ENCODE measurements around the gene SSC5D. TPM values are rescaled to one million over a fixed set of nuclear protein-coding genes. Genes with fewer than 3 reads are reported as not detected.
A peak's percentile ranks its signal among the peaks of the same experiment; 100 is the strongest.
"Not testable (repeated sequence)": the region's sequence is repeated elsewhere in the genome, so short reads cannot be mapped to it uniquely, and the experiment has no call there.

The SSC5D gene
- total RNA-seq, result under 0.01 and 0.13 TPM in 2 replicates

- DNase-seq (ENCODE audit: low read depth in 2 of 2), result no peak
Measured at GRCh38 chr19:55487924-55488687, at the start of gene SSC5D. TSS of gene SSC5D (plus strand) at chr19:55488436. CDS start at chr19:55488590, 154 bp downstream.

GRCh38 chr19:55439052-55439451 is 49.2 kb upstream of the SSC5D start:
- DNase-seq (ENCODE audit: low read depth in 2 of 2), result no peak

GRCh38 chr19:55440411-55441105 is 47.7 kb upstream of the SSC5D start:
- DNase-seq (ENCODE audit: low read depth in 2 of 2), result no peak

- no peak for DNase-seq (ENCODE audit: low read depth in 2 of 2)
Measured at GRCh38 chr19:55441319-55441691, 46.9 kb upstream of the SSC5D start.

- DNase-seq (ENCODE audit: low read depth in 2 of 2), result no peak
Measured at GRCh38 chr19:55441692-55442321, 46.4 kb upstream of the SSC5D start.

- no peak for DNase-seq (ENCODE audit: low read depth in 2 of 2)
Measured at GRCh38 chr19:55442372-55442961, 45.8 kb upstream of the SSC5D start.

- no peak for DNase-seq (ENCODE audit: low read depth in 2 of 2)
Measured at GRCh38 chr19:55443045-55443823, 45.0 kb upstream of the SSC5D start, which contains the start of gene SHISA7. TSS of gene SHISA7 (minus strand) at chr19:55443300. CDS start at chr19:55442863, 437 bp downstream.

GRCh38 chr19:55443824-55444480 is 44.3 kb upstream of the SSC5D start:
- DNase-seq (ENCODE audit: low read depth in 2 of 2), result no peak

- DNase-seq (ENCODE audit: low read depth in 2 of 2), result no peak
Measured at GRCh38 chr19:55444646-55445045, 43.6 kb upstream of the SSC5D start.

- no peak for DNase-seq (ENCODE audit: low read depth in 2 of 2)
Measured at GRCh38 chr19:55446060-55446459, 42.2 kb upstream of the SSC5D start.

GRCh38 chr19:55447421-55448174 is 40.6 kb upstream of the SSC5D start:
- no peak for DNase-seq (ENCODE audit: low read depth in 2 of 2)

GRCh38 chr19:55448175-55448490 is 40.1 kb upstream of the SSC5D start:
- not testable (repeated sequence) for DNase-seq (ENCODE audit: low read depth in 2 of 2)

- no peak for DNase-seq (ENCODE audit: low read depth in 2 of 2)
Measured at GRCh38 chr19:55449469-55449868, 38.8 kb upstream of the SSC5D start.

GRCh38 chr19:55451163-55451964 is 36.9 kb upstream of the SSC5D start:
- DNase-seq (ENCODE audit: low read depth in 2 of 2), result no peak

- DNase-seq (ENCODE audit: low read depth in 2 of 2), result no peak
Measured at GRCh38 chr19:55451965-55452748, 36.1 kb upstream of the SSC5D start.

- DNase-seq (ENCODE audit: low read depth in 2 of 2), result peak; percentile 6 to 63
Measured at GRCh38 chr19:55452749-55453346, 35.4 kb upstream of the SSC5D start.

GRCh38 chr19:55453511-55454260 is 34.5 kb upstream of the SSC5D start:
- no peak for DNase-seq (ENCODE audit: low read depth in 2 of 2)
